ENCODE results near the gene RNF208.
A peak's percentile ranks its signal among the peaks of the same experiment; 100 is the strongest.

RNF208 gene

DNA sequence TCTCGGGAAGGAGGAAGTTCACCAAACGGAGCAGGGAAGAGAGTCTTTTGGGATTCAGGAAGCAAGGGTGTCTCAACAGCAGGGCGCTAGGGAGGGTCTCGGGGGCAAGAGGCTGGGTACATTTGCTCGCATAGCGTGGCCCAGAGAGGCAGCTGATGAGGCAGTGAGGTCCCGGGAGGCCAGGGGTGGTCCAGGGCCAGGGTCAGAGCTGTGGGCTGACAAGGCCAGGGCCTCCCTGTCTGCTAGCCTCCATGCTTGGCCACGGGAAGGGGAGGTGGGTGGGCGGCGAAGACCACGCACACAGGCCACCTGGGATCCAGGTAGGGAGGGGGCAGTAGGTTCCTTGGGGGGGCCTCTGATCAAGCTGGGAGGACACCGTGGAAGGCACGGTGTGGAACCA, 10.5 kb downstream of the RNF208 start:
- DNase-seq: no peak

DNA sequence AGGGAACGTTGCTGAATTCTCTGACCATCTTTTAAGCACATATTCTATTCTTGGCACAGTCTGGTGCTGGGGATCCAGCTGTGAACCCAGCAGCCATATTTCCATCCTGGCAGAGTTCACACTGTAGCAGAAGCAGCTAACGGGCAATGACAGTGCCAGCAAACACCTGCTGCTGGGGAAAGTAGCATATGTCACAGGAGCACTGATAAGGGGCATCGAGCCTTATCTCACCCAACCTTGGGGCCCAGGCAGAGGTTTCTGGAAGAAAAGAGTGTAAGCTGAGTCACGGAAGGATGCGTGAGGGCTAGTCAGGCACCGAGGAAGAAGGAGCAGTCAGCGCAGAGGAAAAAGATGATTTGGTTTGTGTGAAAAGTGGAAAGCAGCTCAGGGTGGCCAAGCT, 15.4 kb downstream of the RNF208 start:
- no peak for DNase-seq

GRCh38 chr9:137205126-137206069, 16.6 kb downstream of the RNF208 start, which contains the start of the genes NDOR1 and TMEM203:
Gene NDOR1, plus strand, starts transcription at chr9:137205700. Its CDS starts 78 bp downstream, at chr9:137205778.
Gene TMEM203, minus strand, starts transcription at chr9:137205648. Its CDS starts 234 bp downstream, at chr9:137205414.
- DNase-seq: peak; percentile 99

- DNase-seq: no peak
These were observed 17.3 kb downstream of the RNF208 start for GRCh38 chr9:137204731-137205125.

DNA sequence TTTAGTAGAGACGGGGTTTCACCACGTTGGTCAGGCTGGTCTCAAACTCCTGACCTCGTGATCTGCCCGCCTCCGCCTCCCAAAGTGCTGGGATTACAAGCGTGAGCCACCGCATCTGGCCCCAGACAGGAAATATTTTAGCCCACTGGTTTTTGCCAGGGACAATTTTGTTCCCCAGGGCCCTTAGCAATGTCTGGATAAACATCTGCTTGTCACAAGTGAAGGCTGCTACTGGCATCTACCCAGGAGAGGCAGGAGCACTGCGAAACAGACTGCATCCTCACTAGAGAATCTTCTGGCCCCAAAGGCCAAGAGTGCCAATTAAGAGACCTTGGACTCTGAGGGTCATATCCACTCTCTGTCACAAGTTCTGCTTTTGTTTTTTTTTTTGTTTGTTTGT, 19.1 kb downstream of the RNF208 start:
- no peak for DNase-seq

GRCh38 chr9:137201205-137201868, 20.7 kb downstream of the RNF208 start:
- no peak for DNase-seq

DNA sequence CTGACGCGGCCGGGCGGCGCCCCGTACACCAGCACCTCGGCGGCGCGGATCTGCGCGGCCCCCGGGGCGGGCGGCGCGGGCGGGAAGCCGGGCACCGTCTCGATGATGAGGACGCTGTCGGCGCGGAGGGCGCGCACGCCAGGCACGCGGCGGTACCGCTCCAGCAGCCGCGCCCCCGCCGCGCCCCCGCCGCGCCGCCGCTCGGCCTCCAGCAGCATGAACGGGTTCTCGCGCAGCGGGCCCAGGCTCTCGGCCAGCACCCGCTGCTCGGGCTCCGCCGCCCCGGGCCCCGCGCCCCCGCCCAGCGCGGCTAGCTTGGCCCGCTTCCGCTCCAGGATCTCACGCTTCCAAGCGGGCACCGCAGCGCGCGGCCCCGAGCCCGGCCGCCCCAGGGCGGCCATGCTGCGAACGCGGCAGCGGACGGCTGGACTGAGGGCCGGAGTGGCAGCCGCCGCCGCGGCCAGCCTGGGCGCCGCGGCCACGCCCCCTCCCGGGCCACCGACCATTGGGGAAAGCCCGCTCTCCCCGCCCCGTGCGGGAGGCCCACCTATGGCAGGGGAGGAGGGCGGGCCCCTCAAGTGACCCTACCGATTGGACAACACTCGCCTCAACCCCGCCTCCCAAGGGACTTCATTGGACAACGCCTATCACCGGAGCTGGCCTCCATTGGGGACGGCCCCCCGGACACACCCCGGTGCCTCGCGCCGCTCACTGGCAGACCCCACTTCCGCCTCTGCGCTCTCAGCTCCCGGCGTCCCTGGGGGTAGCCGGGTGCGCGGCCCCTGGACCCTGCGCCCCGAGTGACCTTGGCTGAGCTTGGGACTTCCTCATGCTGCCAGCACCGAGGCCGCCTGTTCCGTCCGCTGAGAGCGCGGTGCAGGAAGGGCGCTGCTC, 21.5 kb downstream of the RNF208 start, which contains the start of gene TPRN:
TSS of gene TPRN (minus strand) at position 431 of the 894 bp plus-strand sequence. CDS start at position 401, 30 bp downstream.
- DNase-seq: peak; percentile 97

DNA sequence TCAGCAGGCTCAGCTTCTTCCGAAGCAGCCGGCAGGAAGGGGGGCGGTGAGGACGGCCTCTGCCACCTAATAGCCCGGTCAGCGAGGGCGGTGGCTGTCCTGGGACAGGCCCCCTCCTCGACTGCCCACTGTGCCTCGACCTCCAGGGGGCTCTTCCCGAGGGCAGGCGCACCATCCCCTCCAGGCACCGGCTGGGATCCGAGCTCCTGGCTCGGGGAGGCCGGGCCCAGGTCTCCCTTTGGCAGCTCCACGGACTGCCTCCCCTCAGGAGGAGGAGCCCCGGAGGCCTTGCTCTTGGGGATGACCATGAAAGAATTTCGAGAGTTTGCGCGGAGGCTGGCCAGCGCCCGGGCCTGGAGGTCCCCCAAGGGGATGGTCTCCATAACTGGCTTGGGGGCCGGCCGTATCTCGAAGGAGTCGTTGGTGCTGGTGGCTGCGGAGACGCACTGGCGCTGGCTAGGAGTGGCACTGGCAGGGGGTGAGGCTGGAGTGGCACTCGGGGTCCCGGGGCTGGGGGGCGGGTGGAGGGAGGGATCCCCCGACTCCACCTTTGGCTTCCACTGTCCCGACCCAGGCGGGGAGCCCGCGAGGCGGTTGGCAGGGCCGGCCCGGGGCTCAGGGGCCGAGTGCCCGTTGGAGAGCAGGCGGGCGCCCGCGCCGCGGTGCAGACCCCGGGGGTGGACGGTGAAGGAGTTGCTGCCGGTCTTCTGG, 22.5 kb downstream of the RNF208 start:
- no peak for DNase-seq

DNA sequence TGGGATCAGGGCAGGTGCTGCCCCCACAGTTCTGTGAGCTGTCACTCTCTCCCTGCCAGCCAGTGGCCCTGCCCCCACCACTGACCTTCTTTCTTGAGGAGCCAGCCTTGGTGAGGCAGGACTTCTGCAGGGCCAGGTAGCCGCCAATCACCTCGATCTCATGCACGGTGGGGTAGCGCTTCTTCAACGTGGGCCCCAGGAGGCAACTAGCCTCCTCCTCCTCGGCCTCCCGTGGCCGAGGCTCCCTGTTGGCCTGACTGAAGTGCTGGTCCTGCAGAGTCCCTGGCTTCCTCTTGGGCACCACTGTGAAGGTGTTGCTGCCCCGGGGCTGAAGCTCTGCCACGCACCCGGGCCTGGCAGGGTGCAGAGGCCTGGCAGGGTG, 23.1 kb downstream of the RNF208 start:
- no peak for DNase-seq

- no peak for DNase-seq
These were observed 23.8 kb downstream of the RNF208 start for GRCh38 chr9:137198051-137198901.

- DNase-seq: no peak
These were observed 26.4 kb downstream of the RNF208 start for GRCh38 chr9:137195525-137196220.

GRCh38 chr9:137194909-137195308, 27.1 kb downstream of the RNF208 start:
- DNase-seq: no peak

DNA sequence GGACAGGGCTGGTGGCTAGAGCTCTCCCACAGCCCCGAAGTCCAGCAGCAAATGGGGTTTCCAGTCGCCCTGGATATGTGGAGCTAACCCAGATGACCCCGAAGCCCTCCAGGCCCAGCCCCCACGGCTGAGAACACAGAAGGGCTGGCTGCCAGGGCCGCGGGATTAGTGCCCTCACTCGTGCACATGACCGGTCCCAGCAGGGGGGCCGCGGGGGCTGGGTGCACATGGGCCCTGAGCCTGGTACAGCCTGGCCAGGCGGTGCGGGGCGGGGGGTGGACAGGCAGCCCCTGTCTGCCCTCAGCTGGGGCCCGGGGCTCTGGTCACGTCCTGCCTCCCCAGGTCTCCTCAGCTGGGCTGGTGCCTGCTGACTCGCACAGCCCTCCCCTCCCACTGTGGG, 27.7 kb downstream of the RNF208 start:
- no peak for DNase-seq

DNA sequence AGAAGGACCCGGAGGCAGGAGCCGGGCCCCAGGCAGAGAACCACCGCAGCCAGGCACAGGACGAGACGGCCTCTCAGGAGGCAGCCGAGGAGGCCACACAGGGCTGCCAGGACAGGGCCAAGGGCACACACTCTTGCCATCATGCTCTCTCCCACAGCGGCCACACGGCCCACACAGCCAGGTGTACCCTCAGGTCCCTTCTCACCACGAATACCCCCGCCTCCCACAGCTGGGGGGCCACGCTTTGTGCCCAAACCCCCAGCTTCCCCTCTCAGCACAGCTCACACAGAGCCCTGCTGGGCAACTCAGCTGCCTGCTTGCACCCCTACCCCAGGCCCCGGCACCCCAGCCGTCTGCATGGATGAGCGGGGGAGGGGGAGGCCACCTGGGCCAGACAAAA, 28.3 kb downstream of the RNF208 start:
- no peak for DNase-seq

- no peak for DNase-seq
These were observed 29.2 kb downstream of the RNF208 start for GRCh38 chr9:137192859-137193258.

- no peak for DNase-seq
These were observed 29.6 kb downstream of the RNF208 start for GRCh38 chr9:137192448-137192780.

GRCh38 chr9:137191691-137192447, 30.2 kb downstream of the RNF208 start:
- DNase-seq: no peak

- DNase-seq: no peak
These were observed 30.8 kb downstream of the RNF208 start for GRCh38 chr9:137191245-137191644.

DNA sequence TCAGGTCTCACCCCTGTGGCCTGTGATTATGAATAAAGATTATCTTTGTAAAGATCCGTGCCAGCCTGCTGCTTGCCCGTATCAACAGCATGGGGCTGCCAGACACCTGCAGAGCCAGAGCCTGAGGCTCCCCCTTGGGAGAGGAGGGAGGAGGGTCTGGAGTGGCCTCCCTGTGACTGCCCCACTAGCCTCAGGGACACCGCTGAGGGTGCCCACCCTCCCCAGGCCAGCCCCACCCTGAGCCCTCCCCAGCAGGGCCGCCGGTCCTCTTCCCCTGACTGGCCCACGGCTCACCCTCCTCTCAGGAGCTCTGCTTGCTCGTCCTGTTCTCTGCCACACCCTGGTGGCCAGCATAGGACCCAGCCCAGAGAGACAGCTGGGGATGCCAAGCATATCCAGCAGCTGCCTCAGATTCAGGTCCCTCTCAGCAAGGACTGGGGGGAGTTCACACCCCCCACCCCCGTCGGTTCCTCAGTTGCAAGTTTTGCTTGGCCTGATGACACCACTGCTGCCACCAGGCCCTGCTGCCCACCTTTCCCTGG, 31.7 kb downstream of the RNF208 start:
- DNase-seq: no peak

Measured in activated CD8-positive, alpha-beta memory T cell treated with anti-CD3 and anti-CD28 coated beads, Interleukin-2, amount 50 U/mL, for 48 hours (primary cell).